NK-92 treated with Interleukin-12 subunit alpha and Interleukin-12 subunit beta, amount 100 ng/mL, for 24 hours (cell line): ENCODE measurements around the gene C3orf38.
"Not testable (repeated sequence)": the region's sequence is repeated elsewhere in the genome, so short reads cannot be mapped to it uniquely, and the experiment has no call there.

Experiments used
- DNase-seq: peaks from one replicate; lab custom pipeline; 2025; lab: John Stamatoyannopoulos, UW

The C3orf38 gene

GRCh38 chr3:88149509-88150362 lies at the start of gene C3orf38:
Gene C3orf38 (plus strand): TSS chr3:88149959. CDS start chr3:88150053, 94 bp downstream.
- DNase-seq, result peak; percentile 83

- DNase-seq, result no peak
These were observed 48.6 kb upstream of the C3orf38 start for GRCh38 chr3:88101142-88101541.

GRCh38 chr3:88105325-88105724 lies 44.4 kb upstream of the C3orf38 start:
- DNase-seq, result no peak

- no peak for DNase-seq
These were observed 37.5 kb upstream of the C3orf38 start for GRCh38 chr3:88112289-88112688.

GRCh38 chr3:88113311-88114162 lies 36.2 kb upstream of the C3orf38 start:
- peak; percentile 21 for DNase-seq

GRCh38 chr3:88114878-88115549 lies 34.7 kb upstream of the C3orf38 start:
- no peak for DNase-seq

GRCh38 chr3:88117683-88118082 lies 32.1 kb upstream of the C3orf38 start:
- no peak for DNase-seq

- not testable (repeated sequence) for DNase-seq
These were observed 31.2 kb upstream of the C3orf38 start for GRCh38 chr3:88118603-88119002.

- DNase-seq, result no peak
These were observed 26.2 kb upstream of the C3orf38 start for GRCh38 chr3:88123526-88123925.

- DNase-seq, result no peak
These were observed 18.1 kb upstream of the C3orf38 start for GRCh38 chr3:88131695-88132094.

- DNase-seq, result no peak
These were observed 16.9 kb upstream of the C3orf38 start for GRCh38 chr3:88132894-88133293.

GRCh38 chr3:88133711-88134263 lies 16.0 kb upstream of the C3orf38 start:
- no peak for DNase-seq

GRCh38 chr3:88137836-88138235 lies 11.9 kb upstream of the C3orf38 start:
- no peak for DNase-seq

- no peak for DNase-seq
These were observed 8.2 kb upstream of the C3orf38 start for GRCh38 chr3:88141458-88142083.

- DNase-seq, result no peak
These were observed 7.6 kb upstream of the C3orf38 start for GRCh38 chr3:88142094-88142624.

- DNase-seq, result no peak
These were observed 2.5 kb upstream of the C3orf38 start for GRCh38 chr3:88147261-88147660.

- DNase-seq, result no peak
These were observed 1.1 kb upstream of the C3orf38 start for GRCh38 chr3:88148651-88149050.

GRCh38 chr3:88149101-88149508 lies 654 bp upstream of the C3orf38 start:
- DNase-seq, result peak; percentile 38

GRCh38 chr3:88150371-88150770 lies 612 bp downstream of the C3orf38 start:
- no peak for DNase-seq

- DNase-seq, result no peak
These were observed 1.0 kb downstream of the C3orf38 start for GRCh38 chr3:88150806-88151205.

GRCh38 chr3:88151358-88151757 lies 1.6 kb downstream of the C3orf38 start:
- DNase-seq, result no peak
